Hindlimb muscle (tissue), 1 donor: ENCODE data around the gene H1-8. TPM values are rescaled to one million over a fixed set of nuclear protein-coding genes. Genes with fewer than 3 reads are reported as not detected.
A peak's percentile ranks its signal among the peaks of the same experiment; 100 is the strongest.

ENCODE experiments used
- DNase-seq: peaks from one replicate; pipeline ENCODE4 v3.0.0-alpha.2; 2013
- polyA plus RNA-seq: library from polyadenylated mRNA; unstranded; fragments of 120-200 nt; gene quantifications from one replicate; pipeline ENCODE4 v1.2.1, GENCODE V29; 2013; ENCODE audit not compliant: insufficient read length

H1-8 gene
- polyA plus RNA-seq, 1 donor: not detected

DNA sequence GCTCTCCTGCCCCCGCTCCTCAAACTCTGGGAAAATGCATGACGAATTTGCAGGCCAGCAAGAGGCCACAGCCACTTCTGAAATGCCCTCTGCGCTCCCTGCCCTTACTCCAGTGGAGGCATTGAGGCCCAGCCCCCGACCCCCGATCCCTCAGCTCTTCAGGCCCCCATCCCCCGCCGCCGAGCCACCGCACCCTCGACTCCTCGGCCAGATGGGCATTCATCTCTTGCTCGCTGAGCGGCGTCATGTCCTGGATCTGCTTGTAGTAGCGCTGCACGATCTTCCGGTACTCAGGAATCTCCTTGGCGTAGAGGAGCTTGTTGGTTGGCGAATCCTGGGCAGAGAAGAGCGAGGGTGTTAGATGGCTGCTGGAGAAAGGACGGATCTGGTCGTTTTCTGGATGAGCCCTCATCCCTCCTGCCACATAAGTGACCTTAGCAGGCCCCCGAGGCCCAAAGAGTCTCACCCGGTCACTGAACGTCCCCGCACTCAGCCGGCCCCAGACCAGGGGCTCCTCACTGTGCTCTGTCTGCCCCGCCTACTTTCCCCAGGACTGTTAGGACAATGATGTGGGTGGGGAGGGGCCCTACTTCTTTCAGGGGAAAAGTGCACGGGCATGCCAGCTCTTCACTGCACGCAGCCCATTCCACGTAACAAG lies 14.0 kb downstream of the H1-8 start:
- no peak for DNase-seq

DNA sequence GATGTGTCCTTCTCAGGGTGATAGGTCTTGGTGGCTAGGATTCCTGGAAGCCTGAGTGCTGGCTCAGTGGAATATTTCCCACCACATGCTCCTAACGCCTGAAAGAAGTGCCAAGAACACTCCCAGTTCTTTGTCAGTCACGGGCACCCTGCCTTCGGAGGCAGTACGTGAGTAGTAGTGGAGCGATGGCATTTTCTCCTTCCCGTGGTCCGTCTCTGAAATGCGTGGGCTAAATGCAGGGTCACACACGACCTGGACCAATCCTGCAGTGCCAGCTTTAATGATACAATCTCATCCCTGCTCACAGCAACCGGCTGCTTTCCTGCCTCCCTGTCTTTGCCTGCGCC lies 14.5 kb downstream of the H1-8 start:
- peak; percentile 70 for DNase-seq

DNA sequence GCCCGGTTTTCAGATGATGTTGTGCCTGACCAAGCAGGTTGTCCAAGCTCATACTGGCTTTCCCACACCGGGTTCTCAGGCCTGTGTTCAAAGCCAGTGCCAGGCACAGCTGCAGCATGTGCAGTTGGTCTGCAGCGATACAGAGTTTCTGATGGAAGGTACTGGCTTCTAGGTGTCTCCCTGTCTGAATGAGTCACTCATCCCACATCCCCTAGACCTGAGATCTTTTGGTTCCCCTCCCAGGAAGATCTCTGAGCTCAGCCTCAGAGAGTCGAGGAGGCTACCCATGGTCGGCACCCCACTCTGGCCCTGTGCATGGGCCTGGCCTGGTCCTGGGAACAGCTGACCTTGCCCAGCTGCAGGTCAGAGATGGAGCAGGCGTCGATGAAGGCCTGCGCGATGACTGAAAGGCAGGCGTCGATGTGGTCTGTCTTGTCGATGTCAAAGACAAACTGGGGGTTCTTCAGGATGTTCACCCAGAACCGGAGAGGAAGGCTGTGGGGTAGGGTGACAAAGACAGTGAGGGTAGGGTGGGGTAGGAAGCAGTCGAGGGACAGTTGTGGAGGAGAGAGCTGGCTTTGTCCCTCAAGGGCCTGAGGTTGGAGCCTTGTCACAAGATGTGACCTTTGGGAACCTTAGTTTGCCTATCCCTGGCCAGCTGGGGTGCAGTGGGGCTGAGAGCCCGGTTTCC lies 15.3 kb downstream of the H1-8 start:
- no peak for DNase-seq

DNA sequence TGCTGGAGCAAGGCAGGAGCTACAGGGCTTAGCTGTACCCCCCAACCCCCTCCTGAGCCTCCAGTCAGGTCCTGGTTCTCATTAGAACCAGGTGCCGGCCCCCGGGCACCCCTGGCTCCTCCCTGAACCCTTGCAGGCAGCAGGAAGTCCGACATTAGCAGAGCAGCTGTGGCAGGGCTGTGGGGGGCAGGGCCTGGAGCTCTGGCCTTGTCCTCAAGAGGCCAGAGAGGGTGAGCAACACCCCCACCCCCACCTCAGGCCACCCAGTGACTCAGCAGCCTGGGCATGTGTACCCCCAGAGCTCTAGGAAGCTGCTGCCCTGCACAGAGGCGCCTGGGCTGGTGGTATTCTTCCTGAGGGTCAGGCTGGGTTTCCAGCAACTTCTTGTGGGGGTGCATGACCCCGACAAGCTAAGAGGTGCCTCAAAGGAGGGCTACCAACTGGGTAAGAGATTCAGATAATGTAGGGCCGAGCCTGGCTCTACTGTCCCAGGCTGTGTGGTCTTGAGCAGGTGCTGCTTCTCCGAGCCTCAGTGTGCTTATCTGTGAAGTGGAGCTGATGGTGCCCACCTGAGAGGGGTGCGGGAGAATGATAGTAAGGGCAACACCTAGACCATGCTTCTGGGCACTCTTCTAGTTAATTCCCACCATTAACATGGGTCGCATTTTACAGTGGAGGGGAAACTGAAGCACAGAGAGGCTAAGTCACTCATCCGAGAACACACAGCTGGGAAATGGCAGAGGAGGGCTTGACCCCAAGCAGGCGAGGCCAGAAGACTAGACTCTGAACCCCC lies 16.0 kb downstream of the H1-8 start:
- no peak for DNase-seq

DNA sequence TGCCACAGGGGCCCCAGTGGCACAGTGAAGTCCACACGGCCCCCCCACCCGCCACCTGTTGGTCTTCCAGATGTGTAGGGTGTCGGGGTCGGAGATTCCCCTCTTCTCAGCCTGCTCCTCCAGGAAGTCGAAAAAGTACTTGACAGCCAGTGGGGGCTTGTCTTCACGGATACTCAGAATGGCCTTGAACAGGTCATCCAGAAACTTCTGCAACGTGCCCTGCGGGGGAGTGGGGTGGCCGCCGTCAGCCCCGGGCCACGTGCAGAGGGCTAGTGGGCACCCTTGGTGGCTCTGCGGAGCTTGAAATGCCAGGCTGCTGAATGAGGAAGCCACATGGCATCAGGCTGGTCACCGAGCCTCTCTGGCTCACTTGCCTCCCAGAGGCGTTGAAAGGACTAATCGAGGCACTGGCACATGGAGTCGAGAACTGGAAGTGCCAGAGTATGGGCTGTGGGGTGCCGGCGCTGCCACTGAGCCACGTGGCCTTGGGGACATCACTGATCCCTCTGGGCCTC lies 16.6 kb downstream of the H1-8 start:
- no peak for DNase-seq

DNA sequence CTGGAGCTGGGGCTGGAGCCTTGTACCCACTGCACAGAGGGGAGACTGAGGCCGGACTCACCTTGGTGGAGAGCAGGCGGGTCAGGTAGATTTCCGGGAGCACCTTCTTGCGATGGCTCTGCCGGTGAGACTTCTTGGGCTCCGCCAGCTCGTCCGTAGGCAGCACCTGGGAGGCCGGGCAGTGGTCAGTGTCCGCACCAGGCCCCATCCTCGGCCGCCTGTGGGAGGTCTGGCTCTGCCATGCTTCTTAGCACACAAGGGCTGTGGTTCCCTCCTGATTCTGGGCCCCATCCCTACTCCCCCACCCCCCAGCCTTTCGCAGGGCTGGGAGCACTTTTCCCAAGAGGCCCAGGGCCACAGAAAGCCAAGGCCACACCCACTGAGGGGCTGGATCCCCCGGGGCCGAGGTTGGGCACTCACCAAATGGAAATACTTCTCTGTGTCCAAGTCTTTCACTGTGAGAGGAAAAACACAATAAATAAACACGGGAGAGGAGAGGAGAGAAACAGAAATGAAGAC lies 17.4 kb downstream of the H1-8 start:
- no peak for DNase-seq

DNA sequence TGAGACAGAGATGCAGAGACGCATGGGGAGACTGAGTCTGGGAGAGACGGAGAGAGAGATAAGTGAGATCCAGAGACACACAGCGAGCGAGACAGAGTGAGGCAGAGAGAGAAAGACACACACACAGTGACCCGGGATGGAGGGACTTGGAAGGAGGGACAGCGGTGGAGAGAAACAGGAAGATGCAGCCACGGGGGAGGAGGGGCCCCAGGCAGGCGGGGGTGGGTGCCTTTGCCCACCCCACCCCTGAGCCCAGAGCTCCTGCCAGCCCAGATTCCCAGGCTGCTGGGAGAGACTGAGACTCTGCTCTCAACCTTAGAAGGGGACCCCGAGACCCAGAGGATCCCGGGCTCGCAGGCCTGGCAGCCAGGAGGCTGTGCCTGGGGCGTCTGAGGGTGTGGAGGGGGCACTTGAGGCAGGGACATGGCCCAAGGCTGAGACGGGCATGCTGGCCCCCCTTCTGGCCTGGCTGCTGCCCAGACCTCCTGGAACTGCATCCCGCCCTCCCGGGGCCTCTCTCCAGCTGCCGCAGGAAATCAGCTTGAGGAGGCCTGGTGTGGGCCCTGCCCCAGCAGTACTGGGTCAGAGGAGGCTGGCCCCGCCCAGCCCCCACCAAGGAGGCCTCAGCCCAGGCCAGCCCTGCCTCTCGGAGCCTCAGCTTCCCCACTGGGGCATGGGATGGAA lies 18.1 kb downstream of the H1-8 start:
- DNase-seq: peak; percentile 79

DNA sequence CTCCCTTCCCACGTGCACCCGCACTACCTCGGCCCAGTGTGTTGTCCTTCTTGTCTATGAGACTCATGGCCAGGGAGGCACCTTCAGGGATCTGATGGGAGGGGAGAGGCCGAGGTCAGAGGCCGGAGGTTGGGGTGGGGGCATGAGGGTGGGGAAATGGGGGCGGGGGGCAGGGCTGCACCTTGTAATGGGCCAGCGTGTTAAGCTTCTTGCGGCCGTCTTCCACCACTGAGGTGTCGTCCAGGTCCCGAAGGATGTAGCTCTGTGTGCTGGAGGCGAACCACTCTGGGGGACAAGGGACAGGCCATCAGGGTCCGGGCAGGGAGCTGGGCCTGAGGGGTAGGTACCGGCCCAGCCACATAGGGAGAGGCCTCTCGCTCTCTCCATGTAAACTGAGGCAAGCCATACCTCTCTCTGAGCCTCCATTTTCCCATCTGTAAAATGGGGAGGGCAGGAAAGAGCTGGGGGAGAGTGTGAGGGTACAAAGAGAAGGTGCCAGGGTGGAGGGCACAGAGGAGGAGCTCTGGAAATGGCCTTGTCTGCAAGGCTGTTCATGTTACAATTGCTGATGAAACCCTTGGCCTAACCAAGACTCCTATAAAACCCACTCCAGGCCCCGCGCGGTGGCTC lies 18.8 kb downstream of the H1-8 start:
- no peak for DNase-seq

DNA sequence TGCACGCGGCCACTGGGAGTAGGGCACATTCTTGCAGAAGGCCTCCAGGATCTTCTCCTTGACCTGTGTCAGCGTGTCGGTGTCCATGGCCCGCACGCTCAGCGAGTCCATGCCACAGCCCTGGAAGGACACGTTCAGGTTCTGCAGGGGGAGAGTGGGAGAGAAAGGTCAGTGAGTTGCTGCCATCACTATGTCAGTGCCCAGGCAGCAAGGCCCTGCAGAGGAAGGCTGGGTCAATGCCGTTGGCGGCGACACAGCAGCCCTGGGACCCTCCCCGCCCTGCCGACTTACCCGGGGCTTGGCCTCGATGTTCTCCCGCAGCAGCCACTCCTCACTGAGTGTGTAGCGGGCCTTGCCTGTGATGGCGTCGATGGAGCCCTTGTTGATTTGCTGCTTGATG lies 19.8 kb downstream of the H1-8 start:
- no peak for DNase-seq

DNA sequence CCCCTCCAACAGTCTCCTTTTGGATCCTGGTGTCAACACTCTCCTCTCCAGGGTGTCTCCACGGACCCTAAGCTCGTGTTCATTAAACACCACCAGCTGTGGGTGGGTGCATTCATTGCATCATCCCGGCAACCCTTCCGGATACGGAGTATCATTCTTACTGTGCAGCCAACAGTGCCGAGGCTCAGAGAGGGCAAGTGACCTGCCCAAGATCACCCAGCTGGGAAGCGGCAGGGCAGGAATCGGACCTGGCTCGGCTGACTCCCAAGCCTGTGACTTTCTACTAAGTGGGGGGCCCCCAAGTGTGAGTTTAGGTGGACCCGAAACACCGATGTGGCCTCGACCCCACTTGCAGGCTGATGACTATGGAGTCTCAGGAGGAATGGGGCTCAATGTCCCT lies 20.4 kb downstream of the H1-8 start:
- no peak for DNase-seq

DNA sequence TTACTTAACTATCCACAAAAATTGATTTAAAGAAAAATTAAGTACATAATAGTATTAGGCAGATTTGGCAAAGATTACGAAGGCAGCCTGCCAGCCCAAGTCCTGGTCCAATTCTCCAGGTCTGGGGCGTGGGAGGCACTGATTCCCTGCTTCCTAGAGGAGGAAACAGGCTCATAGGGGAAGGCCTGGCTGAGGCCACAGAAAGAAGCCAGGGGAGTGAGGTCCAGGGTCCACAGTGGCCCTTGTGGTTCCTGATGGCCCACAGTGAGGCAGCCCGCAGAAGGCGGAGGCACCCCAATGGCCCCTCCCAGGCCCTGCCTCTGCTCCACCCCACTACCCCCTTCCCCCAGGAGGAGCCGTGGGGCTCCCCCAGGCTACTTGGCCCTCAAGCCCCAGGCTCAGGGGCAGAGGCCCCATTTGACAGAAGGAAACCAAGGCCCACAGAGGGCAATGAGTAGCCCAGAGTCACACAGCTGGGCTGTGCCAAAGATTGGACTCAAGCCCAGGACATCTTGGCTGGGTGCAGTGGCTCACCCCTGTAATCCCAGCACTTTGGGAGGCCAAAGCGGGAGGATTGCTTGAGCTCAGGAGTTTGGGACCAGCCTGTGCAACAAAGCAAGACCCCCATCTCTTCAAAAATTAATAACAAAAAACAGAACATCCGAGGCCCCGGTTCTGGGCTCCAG lies 21.0 kb downstream of the H1-8 start:
- no peak for DNase-seq

DNA sequence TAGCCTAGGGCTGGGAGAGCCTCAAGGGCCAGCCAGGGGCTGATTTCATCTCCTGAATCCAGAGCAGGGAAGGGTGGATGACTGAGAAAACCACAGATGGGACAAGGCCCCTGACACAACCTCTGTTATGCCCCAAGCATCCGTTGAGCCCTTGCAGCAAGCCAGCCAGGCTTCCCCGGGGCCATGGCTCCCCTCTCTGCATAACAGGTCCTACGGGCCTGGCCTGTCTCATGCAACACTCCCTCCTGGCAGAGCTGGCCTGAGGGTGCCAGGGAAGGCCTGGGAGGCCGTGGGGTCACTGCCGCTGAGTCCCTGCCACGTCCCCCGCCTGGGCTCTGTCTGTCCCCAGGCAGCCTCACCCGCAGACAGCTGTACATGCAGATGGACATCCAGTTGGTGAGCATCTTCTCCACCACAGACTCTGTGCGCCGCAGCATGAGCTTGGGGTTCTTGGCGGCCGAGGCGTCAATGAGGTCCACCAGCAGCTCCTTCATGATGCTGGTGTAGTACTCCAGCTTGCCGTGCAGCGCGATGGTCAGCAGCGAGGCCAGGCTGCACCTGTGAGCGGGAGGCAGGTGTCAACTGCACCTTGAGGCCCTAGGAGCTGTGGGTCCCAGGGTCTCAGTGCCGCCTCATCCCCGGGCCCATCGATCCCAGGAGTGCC lies 22.1 kb downstream of the H1-8 start:
- no peak for DNase-seq

DNA sequence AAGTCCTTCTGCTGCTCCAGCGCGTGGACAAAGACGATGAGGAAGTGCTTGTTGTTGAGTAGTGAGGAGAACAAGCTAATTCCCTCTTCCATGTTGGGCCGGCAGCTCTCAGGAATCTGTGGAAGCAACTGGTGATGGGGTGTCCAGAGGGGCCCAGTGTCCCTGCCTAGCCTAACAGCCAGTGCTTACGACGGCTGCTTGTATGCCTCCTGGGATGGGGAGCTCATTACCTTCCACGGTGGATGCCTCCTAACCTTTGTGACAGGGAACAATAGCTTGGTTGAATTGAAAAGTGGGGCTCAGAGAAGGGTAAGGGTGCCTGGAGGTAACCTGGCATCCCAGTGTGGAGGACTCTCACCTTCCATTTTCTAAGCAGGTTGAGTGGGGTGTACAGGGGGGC lies 22.9 kb downstream of the H1-8 start:
- DNase-seq: no peak

DNA sequence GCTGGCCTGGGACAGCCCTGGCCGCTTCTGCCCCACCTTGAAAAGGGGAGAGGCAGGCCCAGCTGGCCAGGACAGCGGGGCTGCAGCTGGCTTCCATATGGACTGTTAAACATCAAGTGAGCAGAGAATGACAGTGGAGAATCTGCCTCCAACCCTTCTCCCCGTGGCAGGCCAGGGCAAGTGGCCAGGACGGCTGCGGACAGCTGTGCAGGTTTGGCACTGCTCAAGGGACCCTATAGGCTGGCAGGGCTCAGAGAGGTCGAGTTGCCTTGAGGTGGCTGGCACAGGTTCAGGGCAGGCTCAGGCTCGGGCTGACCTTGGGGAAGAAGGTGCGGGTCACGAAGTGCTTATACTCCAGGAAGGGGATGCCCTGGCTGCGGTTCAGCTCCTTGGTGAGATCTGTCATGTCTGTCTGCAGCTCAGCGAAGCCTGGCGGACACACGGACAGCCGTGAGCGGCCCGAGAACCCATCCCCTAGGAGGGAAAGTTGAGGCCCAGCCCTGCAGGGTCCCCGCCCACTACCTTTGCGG lies 24.3 kb downstream of the H1-8 start:
- DNase-seq: peak; percentile 56

DNA sequence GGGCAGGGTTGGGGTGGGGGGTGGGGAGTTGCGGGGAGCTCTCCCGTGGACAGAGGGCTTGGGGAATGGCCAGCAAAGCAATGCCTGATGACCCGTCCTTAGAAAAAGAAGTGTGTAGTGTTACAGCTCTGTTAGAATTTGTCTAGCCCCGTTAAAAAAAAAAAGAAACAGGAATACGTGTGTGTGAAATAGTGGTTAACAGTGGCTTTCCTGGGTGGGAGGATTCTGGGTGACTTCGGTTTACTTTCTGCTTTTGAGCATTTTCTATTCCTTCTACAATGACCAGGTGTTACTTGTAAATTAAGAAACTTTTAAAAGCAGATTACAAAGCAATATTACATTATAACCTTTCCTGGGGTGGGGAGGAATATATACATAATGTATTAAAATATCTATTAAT lies 25.0 kb downstream of the H1-8 start:
- DNase-seq: no peak

DNA sequence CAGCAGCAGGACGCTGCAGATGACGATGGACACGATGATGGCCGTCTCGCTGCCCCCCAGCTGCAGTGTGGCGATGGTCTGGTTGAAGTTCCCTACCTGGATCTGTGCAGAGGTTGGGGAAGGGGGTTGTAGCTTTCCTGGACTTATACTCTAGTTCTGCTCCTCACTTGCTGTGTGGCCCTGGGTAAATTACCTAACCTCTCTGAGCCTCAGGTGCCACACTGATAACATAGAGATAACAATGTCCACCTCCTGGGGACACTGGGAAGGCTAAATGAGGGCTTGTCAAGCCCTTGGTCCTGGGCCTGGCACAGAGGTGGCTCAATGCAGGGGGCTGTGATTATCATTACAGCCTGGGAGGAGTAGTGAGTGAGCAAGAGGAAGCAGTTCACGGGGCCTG lies 26.9 kb downstream of the H1-8 start:
- DNase-seq: no peak

DNA sequence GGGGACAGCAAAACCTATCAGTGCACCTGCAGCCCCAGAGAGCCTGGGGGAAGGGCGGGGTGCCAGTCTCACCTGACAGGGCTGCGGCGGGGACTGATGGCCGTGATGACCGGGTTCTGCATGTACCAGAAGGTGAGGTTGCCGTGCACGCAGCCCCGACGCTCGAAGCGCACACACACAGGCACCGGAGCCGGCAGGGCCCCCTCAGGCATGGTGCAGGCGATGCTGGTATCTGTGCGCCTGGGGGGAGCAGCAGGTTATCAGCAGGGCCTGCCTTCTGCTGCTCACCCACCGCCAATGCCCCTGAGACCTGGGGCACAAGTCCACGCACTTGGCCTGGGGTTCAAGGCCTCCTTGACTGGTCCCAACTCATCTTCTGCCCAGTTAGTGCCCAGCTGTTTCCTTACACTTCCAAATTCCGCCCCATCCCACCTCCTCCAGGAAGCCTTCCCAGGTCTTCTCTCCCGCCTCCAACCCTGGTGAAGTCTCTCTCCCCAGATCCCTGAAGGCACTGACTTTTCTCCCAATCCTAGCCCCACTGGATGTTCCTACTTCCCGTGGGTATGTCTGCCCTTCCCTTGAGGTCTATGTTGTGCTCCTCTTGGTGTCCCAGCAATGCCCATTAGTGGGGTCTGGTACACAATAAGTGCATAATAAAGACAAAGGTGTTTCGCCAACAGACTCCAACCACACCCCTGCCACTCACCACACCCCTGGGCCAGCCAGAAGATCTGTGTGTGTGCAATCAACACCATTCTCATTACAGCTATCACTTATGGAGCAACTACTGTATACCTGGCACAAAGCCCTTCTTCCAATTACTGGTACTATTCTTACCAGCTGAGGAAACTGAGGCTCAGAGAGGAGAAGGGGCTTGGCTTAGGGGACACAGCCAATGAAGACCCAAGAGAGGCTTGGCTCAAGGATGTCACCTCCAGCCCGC lies 28.9 kb downstream of the H1-8 start:
- no peak for DNase-seq

DNA sequence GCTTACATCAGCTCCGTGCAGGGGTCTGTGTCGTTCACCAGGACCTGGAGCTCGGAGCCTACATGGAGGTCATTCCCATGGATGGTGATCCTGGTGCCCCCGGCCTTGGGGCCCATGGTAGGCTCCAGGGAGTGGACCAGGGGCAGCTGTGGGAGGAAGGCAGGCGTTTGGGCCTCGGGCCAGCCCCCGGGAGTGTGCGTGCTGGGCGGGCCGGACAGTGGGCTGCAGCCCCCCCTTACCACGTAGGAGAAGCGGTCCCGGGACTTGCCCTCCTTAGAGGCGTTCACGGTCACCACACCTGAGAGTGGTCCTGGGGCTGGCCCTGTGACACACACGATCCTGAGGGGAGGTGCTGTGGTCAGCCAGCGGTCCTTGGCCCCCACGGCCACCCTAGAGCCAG lies 29.6 kb downstream of the H1-8 start:
- DNase-seq: no peak

DNA sequence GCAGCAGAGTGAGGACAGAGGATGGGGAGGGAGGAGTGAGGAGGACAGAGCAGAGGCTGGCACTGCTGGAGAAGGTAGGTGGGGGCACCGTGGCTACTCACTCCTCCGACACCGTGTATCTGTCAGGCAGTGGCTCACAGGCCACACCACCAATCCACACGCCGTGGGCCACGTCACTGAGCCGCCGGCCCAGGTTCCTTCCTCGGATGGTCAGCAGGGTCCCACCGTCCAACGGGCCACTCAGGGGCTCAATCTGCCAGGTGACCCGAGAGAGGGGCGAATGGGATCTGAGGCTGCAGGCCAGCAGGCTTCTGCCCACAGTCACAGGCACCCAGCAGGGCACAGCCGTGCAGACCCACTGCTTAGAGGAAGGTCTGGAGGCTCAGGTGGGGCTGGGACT lies 30.5 kb downstream of the H1-8 start:
- no peak for DNase-seq

DNA sequence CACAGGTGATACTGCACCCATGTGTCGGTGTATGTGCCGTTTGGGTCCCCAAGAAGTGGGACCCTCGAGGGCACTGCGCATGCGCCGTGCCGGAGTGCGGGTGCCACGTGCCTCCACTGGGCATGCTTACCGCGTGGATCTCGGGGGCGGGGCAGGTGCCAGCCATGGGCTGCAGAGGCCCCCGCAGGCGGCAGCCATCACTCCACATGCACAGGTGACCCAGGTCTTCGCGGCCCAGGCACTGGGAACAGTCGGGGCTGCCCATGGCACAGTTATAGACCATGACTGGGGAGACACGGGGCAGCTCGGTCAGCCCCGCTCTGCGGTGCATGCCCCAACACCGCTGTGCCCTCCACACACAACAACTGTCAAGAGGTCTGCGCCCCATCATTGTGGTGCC lies 31.2 kb downstream of the H1-8 start:
- no peak for DNase-seq
